GM12875 (cell line): ENCODE results near the gene MAST4.

Experiments
- H3K4me3 ChIP-seq: one replicate; pipeline ENCODE4 v1.5.1; 2011; ENCODE audit warnings: low read depth, low read length, control low read depth
- CTCF ChIP-seq: IDR thresholded peaks from 2 replicates; pipeline ENCODE4 v1.5.1; 2011; ENCODE audit warnings: low read depth, mild to moderate bottlenecking, control low read depth, inconsistent platforms, low read length, moderate library complexity, borderline replicate concordance; ENCODE audit not compliant: insufficient read depth

The MAST4 gene

GRCh38 chr5:66960369-66961137, 364.4 kb downstream of the MAST4 start:
- no peak overlapping the region for H3K4me3 ChIP-seq
- TF ChIP-seq CTCF = no peak

GRCh38 chr5:66963559-66963971, 367.4 kb downstream of the MAST4 start:
- no peak overlapping the region for H3K4me3 ChIP-seq
- no peak for TF ChIP-seq CTCF

- TF ChIP-seq CTCF = no peak
- no peak overlapping the region for H3K4me3 ChIP-seq
These were observed 370.2 kb downstream of the MAST4 start for GRCh38 chr5:66966439-66966838.

GRCh38 chr5:66967102-66967501, 370.9 kb downstream of the MAST4 start:
- TF ChIP-seq CTCF = no peak
- no peak overlapping the region for H3K4me3 ChIP-seq

- H3K4me3 ChIP-seq = no peak overlapping the region
- TF ChIP-seq CTCF = no peak
These were observed 371.7 kb downstream of the MAST4 start for GRCh38 chr5:66967826-66968262.

GRCh38 chr5:66969484-66969883, 373.3 kb downstream of the MAST4 start:
- TF ChIP-seq CTCF = no peak
- no peak overlapping the region for H3K4me3 ChIP-seq

- no peak for TF ChIP-seq CTCF
- no peak overlapping the region for H3K4me3 ChIP-seq
These were observed 373.8 kb downstream of the MAST4 start for GRCh38 chr5:66969963-66970362.
